GM12801 (cell line): ENCODE data around the gene WDR11.

ENCODE experiments used
- CTCF ChIP-seq: IDR thresholded peaks from one replicate; pipeline ENCODE4 v1.5.1; 2011; ENCODE audit warnings: control low read depth; ENCODE audit not compliant: insufficient read length; ENCODE audit errors: extremely low read depth

The WDR11 gene

GRCh38 chr10:120940299-120940900 is 89.2 kb downstream of the WDR11 start:
- no peak for TF ChIP-seq CTCF

- no peak for TF ChIP-seq CTCF
Measured at GRCh38 chr10:120941501-120941900, 90.3 kb downstream of the WDR11 start.

DNA sequence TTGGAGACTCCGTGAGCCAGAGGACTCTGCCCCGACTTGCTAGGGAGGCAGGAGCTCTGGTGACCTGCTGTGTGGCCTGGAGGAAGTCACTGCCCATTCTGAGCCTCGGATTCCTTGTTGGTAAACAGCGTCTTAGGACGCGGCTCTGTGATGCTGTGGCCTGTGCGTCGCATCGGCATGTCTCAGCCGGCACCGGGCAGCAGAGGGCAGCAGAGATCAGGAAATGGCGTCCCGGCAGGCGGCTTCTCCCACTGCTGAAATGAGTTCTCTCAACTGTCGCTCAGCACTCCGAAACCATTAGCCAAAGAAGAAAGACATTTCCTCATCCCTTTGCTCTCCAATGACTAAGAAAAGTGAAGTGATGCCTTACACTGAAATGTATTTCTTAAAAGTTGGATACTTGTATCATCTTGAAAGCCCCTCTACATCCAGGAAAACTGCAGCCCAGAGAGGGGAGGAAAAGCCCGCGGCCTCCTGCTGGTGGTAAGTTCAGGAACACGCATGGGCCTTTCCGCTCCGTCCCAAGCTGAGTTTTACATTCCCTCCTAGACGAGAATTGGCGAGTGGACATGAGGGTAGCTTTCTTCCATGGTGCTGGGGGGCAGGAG is 91.7 kb downstream of the WDR11 start:
- peak; percentile 56 for TF ChIP-seq CTCF

- TF ChIP-seq CTCF, result no peak
Measured at GRCh38 chr10:120943542-120943941, 92.4 kb downstream of the WDR11 start.

DNA sequence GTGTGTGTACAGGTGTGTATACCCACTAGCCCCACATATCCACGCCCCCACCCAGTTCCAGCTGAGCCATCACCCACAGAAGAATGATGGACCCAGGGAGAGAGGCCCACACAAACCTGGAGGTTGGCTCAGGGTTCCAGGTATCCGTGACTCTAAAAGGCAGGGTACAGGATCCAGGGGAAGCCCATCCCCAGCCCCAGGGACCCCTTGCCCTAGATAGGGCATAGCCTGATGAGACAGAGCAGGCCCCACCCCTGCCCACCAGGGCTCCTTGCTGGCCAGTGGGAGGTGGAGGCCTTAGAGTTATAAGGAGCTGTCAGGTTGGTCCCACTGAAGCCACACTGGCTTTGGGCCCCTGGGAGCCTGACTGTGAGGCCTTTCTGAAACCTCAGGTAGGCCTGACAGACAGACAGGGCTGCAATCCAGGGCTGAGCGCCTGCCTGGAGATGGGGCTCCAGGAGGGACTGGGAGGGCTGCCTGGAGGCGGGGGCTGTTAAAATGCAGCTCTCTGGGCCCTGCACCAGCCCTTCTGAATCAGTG is 93.5 kb downstream of the WDR11 start:
- no peak for TF ChIP-seq CTCF

DNA sequence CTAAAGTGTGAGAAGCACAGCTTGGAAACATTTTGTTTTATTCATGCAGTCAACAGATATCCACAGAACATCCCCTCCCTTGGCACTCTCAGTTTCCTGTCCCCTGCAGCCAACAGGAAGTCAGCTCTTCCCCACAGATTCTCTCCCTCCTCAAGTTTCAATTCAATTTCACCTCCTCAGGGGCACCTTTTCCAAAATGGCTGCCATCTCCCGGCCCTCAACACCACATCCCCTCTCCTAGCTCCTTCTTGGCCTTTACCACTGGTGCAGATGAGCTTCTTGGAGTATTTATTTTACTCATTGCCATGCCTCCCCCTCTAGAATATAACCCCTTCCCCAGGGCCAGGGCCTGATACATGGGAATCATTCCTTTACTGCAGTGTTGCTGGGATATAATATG is 94.0 kb downstream of the WDR11 start:
- no peak for TF ChIP-seq CTCF

DNA sequence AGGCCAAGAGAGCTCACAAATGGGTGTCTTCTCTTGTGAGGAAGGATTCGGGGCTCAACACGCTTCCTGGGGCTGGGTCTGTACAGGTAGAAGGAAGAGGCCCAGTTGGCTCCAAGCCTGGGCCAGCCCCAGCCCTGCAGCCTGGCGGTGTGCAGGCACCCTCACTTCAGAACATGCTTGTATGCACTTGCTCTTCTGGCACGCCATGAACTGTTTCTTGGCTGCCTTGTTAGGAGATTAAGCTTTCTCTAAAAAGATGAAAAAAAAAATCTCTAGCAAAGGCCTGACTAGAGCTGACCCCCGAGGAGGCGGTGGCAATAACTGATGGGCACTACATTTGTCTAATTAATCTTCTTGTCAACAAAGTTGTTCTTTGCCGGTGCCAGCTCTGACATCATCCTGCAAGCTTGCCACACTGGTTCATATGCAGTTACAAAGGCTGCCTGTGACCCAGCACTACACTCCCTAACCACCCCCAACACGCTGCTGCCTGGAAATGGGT is 94.7 kb downstream of the WDR11 start:
- no peak for TF ChIP-seq CTCF
